PFSK-1 (cell line): Measurements from ENCODE around the gene ARV1.

Experiments
- REST ChIP-seq, 2 experiments: IDR thresholded peaks; 2 replicates each; pipeline versions ENCODE4 v1.6.1 to v1.8.0; 2011 to 2012; ENCODE audit warnings: low read depth in 2 of 2, low read length in 2 of 2, control low read depth in 1 of 2, inconsistent platforms in 1 of 2, mild to moderate bottlenecking in 1 of 2, moderate library complexity in 1 of 2; ENCODE audit not compliant: insufficient read depth in 1 of 2
- TAF1 ChIP-seq: IDR thresholded peaks from 2 replicates; pipeline ENCODE4 v1.6.1; 2012; ENCODE audit warnings: low read length, control low read depth, borderline replicate concordance; ENCODE audit not compliant: insufficient read depth

GRCh38 chr1:230950404-230950803 is 28.5 kb upstream of the ARV1 start:
- TF ChIP-seq TAF1 (no peak), REST (IDR thresholded peaks at IDR 0.05; ENCODE audit: insufficient read depth in 1 of 2, low read depth in 2 of 2, low read length in 2 of 2) (no peak)
